GM21526 (cell line): ENCODE data around the gene GNPTAB.
"Not testable (repeated sequence)": the region's sequence is repeated elsewhere in the genome, so short reads cannot be mapped to it uniquely, and the experiment has no call there.

ENCODE experiments used
- ATAC-seq: cut with Tn5 transposase; IDR thresholded peaks from one replicate; pipeline ENCODE4 v1.9.1; 2021; ENCODE audit warnings: moderate library complexity; ENCODE audit not compliant: unreplicated experiment, low FRiP score

GNPTAB gene

DNA sequence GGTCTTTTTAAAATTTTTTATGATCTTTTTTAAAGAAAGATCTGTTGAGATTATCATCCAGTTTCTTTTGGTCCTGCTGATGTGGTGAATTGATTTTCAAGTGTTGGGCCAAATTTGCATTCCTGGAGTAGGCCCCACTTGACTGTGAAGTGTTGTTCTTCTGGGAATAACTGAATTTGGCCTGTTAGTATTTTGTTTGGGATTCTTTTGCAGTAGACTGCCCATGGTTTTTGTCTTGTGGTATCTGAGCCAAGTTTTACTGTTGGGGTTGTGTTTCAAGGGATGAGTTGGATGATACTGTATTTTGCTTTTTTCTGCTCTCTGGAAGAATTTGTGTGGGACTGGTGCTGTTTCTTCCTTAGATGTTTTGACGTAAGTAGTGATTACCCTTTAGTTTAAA is 87.5 kb downstream of the GNPTAB start:
- ATAC-seq = no peak

DNA sequence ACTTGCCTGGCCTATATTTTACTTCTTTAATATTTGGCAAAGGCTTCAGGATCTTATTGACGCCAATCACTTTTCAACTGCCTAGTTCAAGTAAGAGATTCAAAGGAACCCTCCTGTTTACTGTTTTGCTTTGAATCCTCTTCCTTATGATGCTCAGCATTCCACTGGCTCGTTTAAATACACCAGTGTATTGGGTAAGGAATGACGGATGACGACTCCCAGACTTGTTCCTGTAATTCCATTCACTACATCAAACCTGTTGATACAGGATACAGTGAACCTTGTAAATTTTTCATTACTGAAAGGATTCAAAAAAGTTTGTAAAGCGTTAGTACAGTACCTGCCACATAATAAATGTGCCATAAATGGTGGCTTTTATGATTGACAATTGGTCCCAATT is 89.8 kb downstream of the GNPTAB start:
- no peak for ATAC-seq

DNA sequence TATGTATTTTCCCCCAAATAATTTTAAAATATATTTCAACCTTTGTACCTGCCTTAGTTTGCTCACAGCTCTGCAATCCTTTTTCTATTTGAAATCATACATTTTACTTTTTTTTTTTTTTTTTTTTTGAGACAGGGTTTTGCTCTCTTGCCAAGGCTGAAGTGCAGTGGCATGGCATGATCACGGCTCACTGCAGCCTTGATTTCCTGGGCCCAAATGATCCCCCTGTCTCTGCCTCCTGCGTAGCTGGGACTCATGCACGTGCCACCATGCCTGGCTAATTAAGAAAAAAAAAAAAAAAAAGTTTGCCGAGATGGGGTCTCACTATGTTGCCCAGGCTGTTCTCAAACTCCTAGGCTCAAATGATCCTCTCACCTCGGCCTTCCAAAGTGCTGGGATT is 90.2 kb downstream of the GNPTAB start:
- no peak for ATAC-seq

DNA sequence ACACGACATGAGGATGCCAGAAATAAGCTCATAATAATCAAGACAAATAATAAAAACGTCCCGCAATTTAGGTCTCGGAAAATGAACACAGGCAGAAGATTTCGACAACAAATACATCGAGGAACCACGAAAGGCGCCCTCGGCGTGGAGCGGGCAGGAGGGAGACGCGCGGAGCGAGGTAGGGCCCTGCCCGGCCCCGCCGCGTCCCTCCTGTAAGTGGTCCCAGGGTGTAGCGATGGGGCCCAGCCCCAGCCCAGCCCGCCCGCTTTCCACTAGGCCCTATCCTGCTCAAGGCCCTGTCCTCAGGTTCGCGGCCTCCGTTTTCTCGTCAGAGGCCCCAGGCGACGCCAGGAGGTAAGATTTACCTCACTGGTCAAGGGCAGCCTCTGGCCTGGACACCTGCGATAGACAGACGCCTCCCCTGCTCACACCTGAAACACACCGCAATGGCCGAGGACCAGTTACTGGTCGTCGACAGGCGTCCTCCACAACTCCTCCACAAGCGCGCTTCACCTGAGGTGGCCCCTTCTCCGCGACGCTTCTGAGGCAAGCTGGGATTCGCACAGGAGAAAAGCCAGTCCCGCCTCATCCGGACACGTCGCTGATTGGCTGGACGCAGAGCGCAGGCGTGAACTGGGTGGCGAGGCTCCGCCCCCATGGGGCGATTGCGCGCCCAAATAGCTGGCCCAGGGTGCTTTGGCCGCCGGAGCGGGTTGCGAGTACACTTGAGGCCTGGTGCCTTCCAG is 91.7 kb downstream of the GNPTAB start, which contains the start of gene SYCP3:
SYCP3 (minus strand) TSS at position 543 of the 746 bp plus-strand sequence. CDS start 1,527 bp downstream, outside the sequence.
- no peak for ATAC-seq

DNA sequence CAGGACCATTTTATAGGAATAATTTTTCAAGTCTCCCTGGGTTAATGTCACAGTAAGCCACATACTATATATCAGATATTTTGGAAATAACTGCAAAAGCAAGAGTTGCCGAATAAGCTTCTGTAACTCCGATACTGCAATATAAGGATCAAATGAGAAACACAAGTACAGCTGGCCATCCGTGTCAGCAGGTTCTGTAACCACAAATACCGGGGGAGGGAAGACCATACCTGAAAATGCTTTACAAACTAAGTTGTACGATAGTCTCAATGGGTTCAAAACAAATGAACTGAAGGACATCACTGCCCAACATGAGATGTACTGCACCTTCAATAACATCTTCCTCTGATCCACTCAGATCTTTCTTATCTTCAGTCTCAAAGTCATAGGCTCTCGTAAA is 93.3 kb downstream of the GNPTAB start:
- no peak for ATAC-seq

DNA sequence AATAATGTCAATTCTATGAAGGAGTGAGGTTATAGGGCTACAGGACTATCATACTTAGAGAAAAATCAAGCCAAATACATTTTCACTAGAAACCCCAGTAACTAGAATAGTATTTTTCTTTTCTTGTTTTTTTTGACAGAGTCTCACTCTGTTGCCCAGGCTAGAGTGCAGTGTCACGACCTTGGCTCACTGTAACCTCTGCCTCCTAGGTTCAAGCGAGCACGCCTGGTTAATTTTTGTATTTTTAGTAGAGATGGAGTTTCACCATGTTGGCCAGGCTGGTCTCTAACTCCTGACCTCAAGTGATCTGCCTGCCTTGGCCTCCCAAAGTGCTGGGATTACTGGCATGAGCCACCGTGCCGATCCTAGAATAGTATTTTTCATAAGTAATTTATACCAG is 96.3 kb downstream of the GNPTAB start:
- not testable (repeated sequence) for ATAC-seq

DNA sequence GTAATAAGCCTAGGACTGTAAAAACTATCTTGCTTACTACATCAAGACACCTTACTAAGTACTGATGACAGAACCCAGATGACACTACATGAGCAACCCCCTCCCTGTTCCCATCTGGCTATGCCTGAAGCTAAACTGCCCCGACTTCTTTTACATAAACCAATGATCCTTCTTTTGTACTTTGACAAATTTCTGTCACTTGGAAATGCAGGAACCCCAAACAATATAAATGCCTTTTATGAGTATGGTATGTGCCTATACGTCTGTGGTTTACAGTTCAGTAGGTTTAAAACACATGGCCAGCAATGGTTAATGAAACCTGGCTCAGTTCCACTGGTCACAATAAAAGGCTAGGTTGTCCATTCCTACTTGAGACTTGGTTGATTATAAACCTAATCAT is 97.6 kb downstream of the GNPTAB start:
- no peak for ATAC-seq

DNA sequence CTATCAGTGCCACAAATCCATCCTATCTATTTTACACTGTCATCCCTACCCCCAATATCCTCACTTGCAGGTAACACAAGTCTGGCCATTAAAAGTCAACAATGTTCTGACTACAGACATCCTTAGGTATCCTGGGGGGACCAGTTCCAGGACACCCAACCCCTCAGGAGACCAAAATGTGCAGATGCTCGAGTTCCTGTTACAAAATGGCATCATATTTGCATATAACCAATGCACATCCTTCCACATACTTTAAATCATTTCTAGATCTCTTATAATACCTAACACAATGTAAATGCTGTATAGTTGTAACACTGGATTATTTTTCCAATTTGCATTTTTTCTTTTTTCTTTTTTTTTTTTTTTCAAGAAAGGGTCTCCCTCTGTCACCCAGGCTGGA is 98.4 kb downstream of the GNPTAB start:
- ATAC-seq = no peak

DNA sequence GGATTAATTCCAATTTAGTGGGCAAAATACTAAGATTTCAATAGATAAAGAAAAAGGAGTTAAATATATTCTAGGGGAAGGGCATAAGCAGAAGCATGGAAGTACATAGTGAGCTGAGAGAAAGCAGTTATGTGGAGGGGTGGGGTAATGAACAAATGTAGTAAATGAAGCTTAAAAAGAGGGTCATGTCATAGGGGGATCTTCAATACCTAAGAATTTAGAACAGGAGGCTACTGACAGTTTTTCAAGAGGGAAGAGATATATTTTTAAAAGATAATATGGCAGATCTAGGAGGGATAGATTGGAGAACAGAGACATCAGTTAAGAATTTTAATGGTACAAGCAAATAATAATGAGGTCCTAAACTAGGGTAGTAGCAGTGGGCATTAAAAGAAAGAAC is 100.9 kb downstream of the GNPTAB start:
- ATAC-seq = no peak

DNA sequence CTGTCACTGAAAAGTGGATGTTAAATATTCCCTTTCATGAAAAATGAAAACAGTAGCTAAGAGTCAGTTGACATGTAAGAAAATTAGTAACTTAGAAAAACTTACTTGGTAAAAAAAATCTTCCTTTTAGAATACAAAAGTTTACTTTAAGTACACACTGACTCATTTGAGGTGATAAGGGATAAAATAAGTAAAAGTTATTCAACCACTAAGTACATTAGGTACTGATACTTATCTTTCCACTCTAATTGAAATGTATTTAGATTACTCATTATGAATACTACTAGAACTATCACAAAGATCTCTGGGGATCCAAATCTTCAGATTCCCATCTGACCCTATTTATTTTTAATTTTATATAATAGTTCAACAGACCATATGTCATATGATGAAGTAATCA is 103.7 kb downstream of the GNPTAB start:
- no peak for ATAC-seq

DNA sequence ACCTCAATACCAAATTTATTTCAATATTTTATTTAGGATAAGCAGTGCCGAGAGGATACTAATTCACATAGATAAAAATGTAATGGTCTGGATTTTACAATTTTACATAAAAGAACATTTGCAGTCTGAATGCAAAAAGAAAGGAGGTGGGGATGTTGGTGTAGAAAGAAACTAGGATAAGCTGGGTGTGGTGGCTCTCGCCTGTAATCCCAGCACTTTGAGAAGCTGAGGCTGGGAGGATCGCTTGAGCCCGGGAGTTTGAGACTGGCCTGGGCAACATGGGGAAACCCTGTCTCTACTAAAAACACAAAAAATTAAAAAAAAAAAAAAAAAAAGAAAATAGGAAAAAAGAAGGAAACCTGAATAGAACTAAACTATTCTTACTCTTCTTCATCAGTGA is 108.4 kb downstream of the GNPTAB start:
- no peak for ATAC-seq

DNA sequence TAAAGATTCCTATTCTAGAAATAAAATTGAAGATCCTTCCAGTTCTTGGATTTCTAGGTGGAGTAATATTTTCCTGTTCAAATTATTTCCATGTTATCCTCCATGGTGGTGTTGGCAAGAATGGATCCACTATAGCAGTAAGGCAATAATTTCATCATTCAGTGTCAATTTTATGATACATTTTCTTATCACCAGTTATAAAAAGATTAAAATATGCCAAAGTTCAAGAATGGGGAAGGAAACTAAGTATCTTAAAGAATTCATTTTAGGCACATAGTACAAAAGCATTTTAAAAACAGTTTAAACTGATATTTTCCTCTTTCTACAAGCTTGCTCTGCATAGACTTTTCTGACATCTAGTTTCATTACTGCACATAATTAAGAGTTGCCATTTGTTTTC is 110.6 kb downstream of the GNPTAB start:
- ATAC-seq = no peak

DNA sequence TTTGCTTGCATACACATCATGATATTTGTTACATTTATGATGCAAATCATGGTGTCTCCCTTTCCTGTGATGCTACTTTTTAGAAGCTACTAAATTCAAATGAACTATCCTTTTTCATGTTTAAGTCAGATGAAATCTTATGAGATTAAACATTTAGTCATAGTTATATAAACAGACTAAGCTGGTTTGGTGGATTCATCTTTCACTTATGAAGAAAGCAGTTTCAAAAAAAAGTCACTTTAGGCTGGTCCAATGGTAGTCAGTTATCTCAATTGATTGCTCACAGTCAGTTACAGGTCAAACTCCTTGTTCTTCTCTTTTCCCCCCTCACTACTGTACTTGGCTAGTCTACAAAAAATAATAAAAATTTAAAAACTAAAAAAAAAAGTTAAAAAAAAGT is 111.2 kb downstream of the GNPTAB start:
- ATAC-seq = no peak

DNA sequence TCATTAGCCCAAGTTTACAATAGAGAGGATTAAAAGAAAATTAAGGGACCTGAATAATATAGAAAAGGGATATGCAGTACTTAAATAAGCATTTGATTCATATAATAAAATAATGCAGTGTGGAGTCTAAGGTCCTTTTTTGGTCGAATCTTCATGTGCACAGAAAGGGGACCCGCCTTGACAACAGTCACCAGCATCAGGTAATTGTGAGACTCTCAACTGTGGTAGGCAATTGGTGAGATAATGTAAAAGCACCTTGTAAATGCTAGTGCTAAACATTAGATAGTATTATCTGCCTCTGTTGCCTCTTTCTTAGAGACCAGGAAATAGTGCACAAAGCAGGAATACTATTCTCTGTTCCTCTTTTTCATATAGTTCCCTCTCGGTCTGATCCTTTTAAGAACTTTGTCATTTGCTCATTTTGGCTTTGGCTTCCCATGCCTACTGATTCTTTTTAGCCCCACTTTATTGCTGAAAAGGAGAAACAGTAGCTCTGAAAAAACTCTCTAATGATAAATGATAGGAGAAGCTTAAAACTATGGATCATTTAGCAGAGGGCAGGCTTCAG is 115.8 kb downstream of the GNPTAB start:
- ATAC-seq = no peak

DNA sequence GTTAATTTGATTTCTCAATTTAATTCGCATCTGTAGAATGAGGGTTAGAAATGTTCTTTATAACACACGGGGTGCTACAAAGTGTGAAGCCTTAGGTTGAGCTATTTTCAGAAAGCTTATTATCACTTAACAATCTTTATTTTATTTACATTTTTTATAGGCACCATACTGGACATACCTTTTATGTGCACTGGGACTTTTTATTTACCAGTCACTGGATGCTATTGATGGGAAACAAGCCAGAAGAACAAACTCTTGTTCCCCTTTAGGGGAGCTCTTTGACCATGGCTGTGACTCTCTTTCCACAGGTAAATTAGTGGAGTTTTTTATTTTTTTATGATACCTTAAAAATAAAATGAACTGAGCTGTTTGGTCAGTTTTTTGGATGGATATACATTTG is 116.8 kb downstream of the GNPTAB start:
- ATAC-seq = no peak

DNA sequence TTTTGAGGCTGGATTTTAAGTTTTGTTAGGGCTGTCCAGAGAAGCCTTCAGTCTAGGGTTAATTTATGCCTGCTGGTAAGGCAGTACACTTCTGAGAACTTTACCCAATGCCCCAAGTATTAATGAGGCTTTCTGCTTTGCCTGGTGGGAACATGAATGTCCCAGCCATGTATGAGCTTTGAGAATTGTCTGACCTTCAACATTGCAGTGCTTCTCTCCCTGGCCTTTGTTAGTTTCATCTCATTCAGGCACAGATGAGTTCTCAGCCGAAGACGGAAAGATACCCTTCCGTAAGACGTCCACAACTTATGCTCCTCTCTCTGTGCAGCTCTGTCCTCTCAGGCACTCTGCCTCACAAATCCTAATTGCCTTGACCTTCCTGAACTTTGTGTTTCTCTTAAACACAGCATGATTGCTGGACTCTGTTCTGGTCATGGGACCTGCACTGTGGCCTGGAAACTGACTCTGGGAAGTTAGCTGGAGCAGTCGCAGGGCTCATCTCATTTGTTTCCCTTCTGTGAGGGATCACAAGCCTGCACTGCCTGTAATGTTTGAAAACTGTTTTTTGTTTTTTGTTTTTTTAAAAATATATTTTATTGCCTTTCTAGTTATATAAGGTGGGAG is 117.6 kb downstream of the GNPTAB start:
- no peak for ATAC-seq

DNA sequence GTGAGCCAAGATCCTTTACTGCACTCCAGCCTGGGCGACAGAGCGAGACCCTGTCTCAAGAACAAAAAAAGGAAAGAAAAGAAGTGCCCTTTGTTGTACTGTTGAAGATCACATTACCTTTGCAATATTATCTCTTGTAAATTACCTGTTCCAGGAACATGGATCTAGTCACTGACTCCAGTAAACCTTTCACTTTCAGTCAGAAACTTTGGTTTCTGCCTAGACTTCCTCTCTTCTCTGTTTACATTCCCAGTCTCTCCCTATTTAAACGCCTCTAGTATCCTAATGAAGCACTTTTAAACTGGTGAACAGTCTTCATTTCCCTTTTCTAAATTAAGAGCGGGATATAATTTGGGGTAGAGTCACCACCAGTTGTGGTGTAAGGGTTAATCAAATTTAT is 120.5 kb downstream of the GNPTAB start:
- no peak for ATAC-seq

DNA sequence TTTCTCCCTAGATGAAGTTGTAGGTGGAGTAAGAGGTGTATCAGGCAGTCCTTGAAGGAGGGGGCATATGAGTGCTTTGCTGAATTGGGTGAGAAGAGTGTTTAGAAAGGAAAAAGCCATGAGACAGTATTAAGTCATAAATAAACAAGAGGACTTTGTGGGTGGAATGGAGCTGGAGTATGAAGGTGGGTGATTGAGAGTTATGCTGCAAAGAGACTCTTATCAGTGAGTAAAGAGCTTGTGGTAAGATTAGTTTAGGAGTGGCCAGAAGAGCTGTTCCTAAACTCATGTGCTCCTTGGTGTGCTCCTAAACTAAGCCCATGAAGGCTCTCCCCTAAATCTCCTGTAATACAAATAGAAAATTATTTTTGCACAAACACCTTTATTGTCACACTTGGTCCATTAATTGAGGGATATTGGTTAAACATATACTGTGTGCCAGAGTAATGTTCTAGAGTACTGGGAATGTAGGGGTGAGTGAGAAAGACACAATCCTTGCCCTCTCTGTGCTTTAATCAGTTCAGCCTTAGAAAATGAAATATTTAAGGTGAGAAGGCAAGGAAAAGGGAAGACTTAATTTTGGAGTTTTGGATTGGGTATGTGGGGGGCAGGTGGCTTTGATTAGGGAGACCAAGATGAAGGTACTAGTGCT is 123.5 kb downstream of the GNPTAB start:
- ATAC-seq = no peak

DNA sequence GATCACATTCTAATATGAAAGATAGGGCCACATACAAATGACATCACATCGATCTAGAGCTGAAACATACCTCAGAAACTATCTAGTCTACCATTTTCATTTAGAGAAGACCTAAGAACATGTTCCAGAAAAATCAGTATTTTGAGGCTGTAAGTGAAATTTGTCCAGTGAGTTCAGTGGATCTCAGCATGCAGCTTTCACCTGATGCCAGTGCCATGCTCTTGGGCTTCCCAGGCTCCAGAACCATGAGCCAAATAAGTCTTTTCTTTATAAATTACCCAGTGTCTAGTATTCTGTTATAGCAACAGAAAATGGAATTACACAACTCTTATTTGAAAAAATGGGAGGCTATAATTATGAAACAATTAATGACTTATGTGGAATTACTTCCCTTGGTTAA is 124.4 kb downstream of the GNPTAB start:
- ATAC-seq = no peak

DNA sequence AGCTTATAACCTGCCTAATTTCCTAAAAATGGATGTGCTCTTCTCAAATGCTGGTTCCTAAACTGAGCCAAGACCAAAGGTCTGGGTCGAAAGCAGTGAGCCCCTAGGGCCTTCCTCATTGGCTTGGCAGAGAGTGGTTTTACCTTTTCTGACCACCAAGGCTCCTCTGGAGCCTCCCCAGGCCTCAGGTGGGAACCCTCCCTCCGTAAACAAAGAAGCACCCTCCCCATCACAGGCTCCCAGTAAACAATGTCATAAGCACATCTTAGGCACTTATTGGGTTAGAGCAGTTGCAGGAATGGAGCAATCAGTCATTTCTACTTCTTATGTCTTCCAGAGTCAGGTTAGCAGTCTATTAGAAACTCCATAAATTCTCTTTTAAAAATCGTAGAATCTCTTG is 127.3 kb downstream of the GNPTAB start:
- ATAC-seq = no peak

DNA sequence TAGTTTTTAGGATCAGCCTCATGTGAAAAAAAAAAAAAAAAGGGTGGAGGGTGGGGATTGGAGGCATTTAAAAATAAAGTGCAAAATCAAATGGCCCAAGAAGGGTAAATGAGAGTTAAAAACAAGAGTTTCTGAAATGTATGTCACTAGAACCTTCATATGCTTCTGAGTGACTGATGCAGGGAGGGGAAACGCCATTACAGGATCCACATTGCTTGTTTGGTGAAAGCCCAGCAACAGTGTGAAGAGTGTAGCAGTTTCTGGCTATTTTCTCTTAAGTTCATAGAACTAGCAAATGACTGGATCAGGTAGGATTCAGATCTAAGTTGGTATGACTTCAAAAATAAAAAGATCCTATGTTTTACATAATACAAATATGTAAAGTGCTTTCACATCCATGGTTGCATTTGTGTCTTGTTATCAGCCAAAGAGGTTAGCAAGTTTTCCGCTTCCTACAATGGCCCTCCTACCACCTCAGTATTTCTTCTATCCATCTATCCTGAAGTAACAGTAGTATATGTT is 130.4 kb downstream of the GNPTAB start:
- no peak for ATAC-seq
